Panc1 (cell line): ENCODE measurements around the gene KCNN3.
"Not testable (repeated sequence)": the region's sequence is repeated elsewhere in the genome, so short reads cannot be mapped to it uniquely, and the experiment has no call there.

Source experiments
- POLR2AphosphoS5 ChIP-seq: IDR thresholded peaks from 2 replicates; pipeline ENCODE4 v1.6.1; 2012; ENCODE audit warnings: mild to moderate bottlenecking, low read depth, low read length, moderate library complexity
- SIN3A ChIP-seq: IDR thresholded peaks from 2 replicates; pipeline ENCODE4 v1.6.1; 2012; ENCODE audit warnings: low read depth, mild to moderate bottlenecking, low read length, moderate library complexity, borderline replicate concordance; ENCODE audit not compliant: insufficient read depth
- TCF7L2 ChIP-seq: IDR thresholded peaks from 2 replicates; pipeline ENCODE4 v1.6.1; 2011; ENCODE audit warnings: mild to moderate bottlenecking, low read depth, low read length, inconsistent platforms
- TF ChIP-seq, protein P1 (sequence below): fragments of 450-650 bp; IDR thresholded peaks from 2 replicates; pipeline ENCODE4 v1.5.1; 2017; ENCODE audit warnings: mild to moderate bottlenecking
- TF ChIP-seq, protein P2 (sequence below), 2 experiments: IDR thresholded peaks; 2 replicates each; pipeline ENCODE4 v1.6.1; 2011 to 2012; ENCODE audit warnings: low read depth in 2 of 2, control low read depth in 1 of 2, low read length in 1 of 2, mild to moderate bottlenecking in 1 of 2, moderate library complexity in 1 of 2; ENCODE audit not compliant: insufficient read depth in 1 of 2

DNA sequence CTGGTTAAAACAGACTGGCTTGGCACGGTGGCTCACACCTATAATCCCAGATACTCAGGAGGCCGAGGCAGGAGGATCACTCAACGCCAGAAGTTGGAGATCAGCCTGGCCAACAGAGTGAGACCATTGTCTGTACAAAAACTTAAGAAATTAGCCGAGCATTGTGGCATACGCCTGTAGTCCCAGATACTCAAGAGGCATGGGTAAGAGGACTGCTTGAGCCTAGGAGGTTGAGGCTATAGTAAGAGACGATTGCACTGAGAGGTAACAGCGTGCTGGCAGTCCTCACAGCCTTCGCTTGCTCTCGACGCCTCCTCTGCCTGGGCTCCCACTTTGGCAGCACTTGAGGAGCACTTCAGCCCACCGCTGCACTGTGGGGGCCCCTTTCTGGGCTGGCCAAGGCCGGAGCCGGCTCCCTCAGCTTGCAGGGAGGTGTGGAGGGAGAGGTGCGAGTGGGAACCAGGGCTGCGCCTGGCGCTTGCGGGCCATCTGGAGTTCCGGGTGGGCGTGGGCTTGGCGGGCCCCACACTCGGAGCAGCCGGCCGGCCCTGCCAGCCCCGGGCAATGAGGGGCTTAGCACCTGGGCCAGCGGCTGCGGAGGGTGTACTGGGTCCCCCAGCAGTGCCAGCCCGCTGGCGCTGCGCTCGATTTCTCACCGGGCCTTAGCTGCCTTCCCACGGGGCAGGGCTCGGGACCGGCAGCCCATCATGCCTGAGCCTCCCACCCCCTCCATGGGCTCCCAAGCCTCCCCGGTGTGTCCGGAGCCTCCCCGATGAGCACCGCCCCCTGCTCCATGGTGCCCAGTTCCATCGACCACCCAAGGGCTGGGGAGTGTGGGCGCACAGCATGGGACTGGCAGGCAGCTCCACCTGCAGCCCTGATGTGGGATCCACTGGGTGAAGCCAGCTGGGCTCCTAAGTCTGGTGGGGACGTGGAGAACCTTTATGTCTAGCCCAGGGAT, 199.5 kb downstream of the KCNN3 start:
- TF ChIP-seq, protein P1, sequence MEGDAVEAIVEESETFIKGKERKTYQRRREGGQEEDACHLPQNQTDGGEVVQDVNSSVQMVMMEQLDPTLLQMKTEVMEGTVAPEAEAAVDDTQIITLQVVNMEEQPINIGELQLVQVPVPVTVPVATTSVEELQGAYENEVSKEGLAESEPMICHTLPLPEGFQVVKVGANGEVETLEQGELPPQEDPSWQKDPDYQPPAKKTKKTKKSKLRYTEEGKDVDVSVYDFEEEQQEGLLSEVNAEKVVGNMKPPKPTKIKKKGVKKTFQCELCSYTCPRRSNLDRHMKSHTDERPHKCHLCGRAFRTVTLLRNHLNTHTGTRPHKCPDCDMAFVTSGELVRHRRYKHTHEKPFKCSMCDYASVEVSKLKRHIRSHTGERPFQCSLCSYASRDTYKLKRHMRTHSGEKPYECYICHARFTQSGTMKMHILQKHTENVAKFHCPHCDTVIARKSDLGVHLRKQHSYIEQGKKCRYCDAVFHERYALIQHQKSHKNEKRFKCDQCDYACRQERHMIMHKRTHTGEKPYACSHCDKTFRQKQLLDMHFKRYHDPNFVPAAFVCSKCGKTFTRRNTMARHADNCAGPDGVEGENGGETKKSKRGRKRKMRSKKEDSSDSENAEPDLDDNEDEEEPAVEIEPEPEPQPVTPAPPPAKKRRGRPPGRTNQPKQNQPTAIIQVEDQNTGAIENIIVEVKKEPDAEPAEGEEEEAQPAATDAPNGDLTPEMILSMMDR, result not testable (repeated sequence)
- TF ChIP-seq POLR2AphosphoS5, TCF7L2, SIN3A: not testable (repeated sequence)
- TF ChIP-seq, protein P2, sequence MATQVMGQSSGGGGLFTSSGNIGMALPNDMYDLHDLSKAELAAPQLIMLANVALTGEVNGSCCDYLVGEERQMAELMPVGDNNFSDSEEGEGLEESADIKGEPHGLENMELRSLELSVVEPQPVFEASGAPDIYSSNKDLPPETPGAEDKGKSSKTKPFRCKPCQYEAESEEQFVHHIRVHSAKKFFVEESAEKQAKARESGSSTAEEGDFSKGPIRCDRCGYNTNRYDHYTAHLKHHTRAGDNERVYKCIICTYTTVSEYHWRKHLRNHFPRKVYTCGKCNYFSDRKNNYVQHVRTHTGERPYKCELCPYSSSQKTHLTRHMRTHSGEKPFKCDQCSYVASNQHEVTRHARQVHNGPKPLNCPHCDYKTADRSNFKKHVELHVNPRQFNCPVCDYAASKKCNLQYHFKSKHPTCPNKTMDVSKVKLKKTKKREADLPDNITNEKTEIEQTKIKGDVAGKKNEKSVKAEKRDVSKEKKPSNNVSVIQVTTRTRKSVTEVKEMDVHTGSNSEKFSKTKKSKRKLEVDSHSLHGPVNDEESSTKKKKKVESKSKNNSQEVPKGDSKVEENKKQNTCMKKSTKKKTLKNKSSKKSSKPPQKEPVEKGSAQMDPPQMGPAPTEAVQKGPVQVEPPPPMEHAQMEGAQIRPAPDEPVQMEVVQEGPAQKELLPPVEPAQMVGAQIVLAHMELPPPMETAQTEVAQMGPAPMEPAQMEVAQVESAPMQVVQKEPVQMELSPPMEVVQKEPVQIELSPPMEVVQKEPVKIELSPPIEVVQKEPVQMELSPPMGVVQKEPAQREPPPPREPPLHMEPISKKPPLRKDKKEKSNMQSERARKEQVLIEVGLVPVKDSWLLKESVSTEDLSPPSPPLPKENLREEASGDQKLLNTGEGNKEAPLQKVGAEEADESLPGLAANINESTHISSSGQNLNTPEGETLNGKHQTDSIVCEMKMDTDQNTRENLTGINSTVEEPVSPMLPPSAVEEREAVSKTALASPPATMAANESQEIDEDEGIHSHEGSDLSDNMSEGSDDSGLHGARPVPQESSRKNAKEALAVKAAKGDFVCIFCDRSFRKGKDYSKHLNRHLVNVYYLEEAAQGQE (IDR thresholded peaks at IDR 0.05; ENCODE audit: insufficient read depth in 1 of 2, low read depth in 2 of 2, low read length in 1 of 2), result not testable (repeated sequence)
